H1 (cell line): ENCODE measurements around the gene GULP1. TPM values are rescaled to one million over a fixed set of nuclear protein-coding genes. Genes with fewer than 3 reads are reported as not detected.

ENCODE experiments used
- BACH1 ChIP-seq: IDR thresholded peaks from 2 replicates; pipeline ENCODE4 v1.6.1; 2012; ENCODE audit warnings: low read length, improper control_type of control experiment
- CHD2 ChIP-seq: IDR thresholded peaks from 2 replicates; pipeline ENCODE4 v1.6.1; 2012; ENCODE audit warnings: low read length, improper control_type of control experiment
- CTBP2 ChIP-seq: IDR thresholded peaks from 2 replicates; pipeline ENCODE4 v1.7.0; 2011; ENCODE audit warnings: borderline replicate concordance, mild to moderate bottlenecking, moderate library complexity, mixed read lengths, low read length; ENCODE audit not compliant: insufficient read depth, insufficient read length
- KDM1A ChIP-seq: fragments of 200-600, 300-600 bp; sonication (generic); IDR thresholded peaks from 2 replicates; pipeline ENCODE4 v1.7.1; 2016; ENCODE audit warnings: mild to moderate bottlenecking, low read length, borderline replicate concordance
- KDM4A ChIP-seq: IDR thresholded peaks from one replicate; pipeline ENCODE4 v1.7.1; 2012; ENCODE audit warnings: low read depth, mild to moderate bottlenecking, moderate library complexity, low read length, inconsistent platforms; ENCODE audit not compliant: severe bottlenecking
- TAF7 ChIP-seq: optimal IDR thresholded peaks from 2 replicates; pipeline ENCODE3; 2011; ENCODE audit warnings: low read depth, mild to moderate bottlenecking, inconsistent platforms, low read length, moderate library complexity, borderline replicate concordance
- ZNF274 ChIP-seq: IDR thresholded peaks from 2 replicates; pipeline ENCODE4 v1.7.0; 2012; ENCODE audit warnings: low read length, borderline replicate concordance; ENCODE audit errors: extremely low read depth
- polyA plus RNA-seq, 7 experiments: library from polyadenylated mRNA; depleted of rRNA in 3 of 7; stranded (reverse) in 5 of 7; unstranded in 2 of 7; fragments of >200 nt in 5 of 7; fragments of 200-250 nt in 2 of 7; gene quantifications; 1 replicate in 5 of 7; 2 replicates in 1 of 7; 4 replicates in 1 of 7; pipeline versions ENCODE4 v1.2.1 to v1.2.3, GENCODE V29; 2011 to 2013; ENCODE audit warnings: missing spikeins in 2 of 7, mixed read lengths in 2 of 7
- total RNA-seq: library from RNA; stranded (reverse); fragmentation: NEBNext Ultra II Directional; extraction: Animal tissue kit (Norgen Biotek cat#: 25700); gene quantifications from 2 replicates; pipeline ENCODE4 v1.2.1, GENCODE V29; 2021

Gene GULP1
- total and polyA plus RNA-seq, 2 of the 8 experiments (the other 6 are each of a cell fraction or from before 2014, with no cell fraction given): 69.7 to 139 TPM

- TF ChIP-seq CTBP2 (no peak), ZNF274 (no peak), TAF7 (no peak), KDM4A (no peak), BACH1 (no peak), KDM1A (no peak), CHD2 (no peak)
- TF ChIP-seq, all 59 proteins: peak for 0
Observed at GRCh38 chr2:188243381-188243780, 48.3 kb upstream of the GULP1 start (continued).
